ENCODE data around the gene USHBP1. TPM values are rescaled to one million over a fixed set of nuclear protein-coding genes. Genes with fewer than 3 reads are reported as not detected.

Gene USHBP1
- total and polyA plus RNA-seq, 2 experiments from 2014 or later: 4.0 to 5.6 TPM

- peak within 1 kb of the TSS; percentile 68 for H3K4me3 ChIP-seq
- TF ChIP-seq POLR2AphosphoS5 (IDR thresholded peaks at IDR 0.05; ENCODE audit: low read depth) (peak; percentile 68), CTCF (conservative IDR thresholded peaks at IDR 0.05; ENCODE audit: low read depth in 2 of 2) (no peak), REST (IDR thresholded peaks at IDR 0.05; ENCODE audit: unreplicated experiment) (peak; percentile 41), CREB1 (CRISPR knock-in tag; IDR thresholded peaks at IDR 0.05; ENCODE audit: low read depth) (0 out of 2 replicates have a peak, but pooled peaks have one; percentile 32), ZNF331 (CRISPR knock-in tag; IDR thresholded peaks at IDR 0.05; ENCODE audit: low read depth) (no peak), ETS1 (IDR thresholded peaks at IDR 0.05) (peak; percentile 93)
- peaks cover 5% of the 10 kb centered on the region; the same call in 1 of the 2 replicates for H3K36me3 ChIP-seq (ENCODE audit: insufficient read depth)
- H3K79me2 ChIP-seq (replicated peaks; ENCODE audit: insufficient read depth): no peaks in the 10 kb centered on the region
- DNase-seq (ENCODE audit: low spot score) (peak; percentile 98), ATAC-seq (peak; percentile 94)
- H3K4me1 ChIP-seq (ENCODE audit: insufficient read depth): no peaks in the 10 kb centered on the region; the same call in 1 of the 2 replicates
- H3K27ac ChIP-seq (ENCODE audit: low read depth): peak within 1 kb of the TSS; percentile 89
- peaks cover 34% of the 10 kb centered on the region for H3K36me3 Mint-ChIP-seq (ENCODE audit: low read depth)
- peaks cover 13% of the 10 kb centered on the region for H3K27me3 Mint-ChIP-seq (ENCODE audit: insufficient read depth, low read depth, poor library complexity)
- H3K4me1 Mint-ChIP-seq: peaks cover 11% of the 10 kb centered on the region
- H3K27me3 ChIP-seq (ENCODE audit: insufficient read depth): no peaks in the 10 kb centered on the region
- peaks cover 12% of the 10 kb centered on the region; the same call in 1 of the 2 replicates for H3F3A ChIP-seq (replicated peaks; ENCODE audit: low read depth)
- H4K20me1 ChIP-seq (replicated peaks; ENCODE audit: insufficient read depth): no peaks in the 10 kb centered on the region
- peak within 1 kb of the TSS; percentile 85 for H3K4me2 ChIP-seq
- no peaks in the 10 kb centered on the region for H3K9me2 ChIP-seq (ENCODE audit: insufficient read depth)
- peak within 1 kb of the TSS; percentile 98 for H3K27ac Mint-ChIP-seq
- no peaks in the 10 kb centered on the region; the same call in 2 of the 3 replicates for H3K9me3 Mint-ChIP-seq
- peak within 1 kb of the TSS; percentile 92 for H3K4me3 Mint-ChIP-seq
- 0 out of 2 replicates have a peak within 1 kb of the TSS, but pooled peaks have one; percentile 78 for H2AFZ ChIP-seq
These were observed 49.2 kb downstream of the USHBP1 start, which contains the start of gene USE1 for GRCh38 chr19:17215127-17215971. USE1 (plus strand) TSS chr19:17215357; CDS start chr19:17215406, 49 bp downstream.

Data from GM23338 (cell line).